Psoas muscle (tissue), 8 donors: ENCODE results near the gene TRPV3. TPM values are rescaled to one million over a fixed set of nuclear protein-coding genes. Genes with fewer than 3 reads are reported as not detected.

Experiments used
- ATAC-seq, 4 donors: fragments of 200-7000 bp; cut with Tn5 transposase; one replicate each; pipeline ENCODE4 v1.9.1; 2020; ENCODE audit warnings: moderate library complexity in 3 of 4, mild to moderate bottlenecking in 2 of 4
- DNase-seq, 2 donors: peaks; one replicate each; pipeline ENCODE4 v3.0.0-alpha.2; 2020
- H3K27ac ChIP-seq: fragments of 200-600 bp; one replicate; pipeline ENCODE4 v1.8.0; 2022
- H3K27me3 ChIP-seq, 3 donors: fragments of 200-600 bp in 1 of 3; one replicate each; pipeline versions ENCODE4 v1.6.1 to v1.8.0; 2013 to 2022; ENCODE audit warnings: low read length in 2 of 3, mild to moderate bottlenecking in 2 of 3, moderate library complexity in 1 of 3; ENCODE audit not compliant: insufficient read depth in 3 of 3
- H3K36me3 ChIP-seq, 2 donors: fragments of 200-600 bp in 1 of 2; one replicate each; pipeline versions ENCODE4 v1.6.1 to v1.8.0; 2013 to 2022; ENCODE audit warnings: low read depth in 1 of 2, mild to moderate bottlenecking in 1 of 2, moderate library complexity in 1 of 2; ENCODE audit not compliant: insufficient read depth in 1 of 2
- H3K4me1 ChIP-seq: fragments of 200-600 bp; one replicate; pipeline ENCODE4 v1.8.0; 2022
- H3K4me3 ChIP-seq: fragments of 200-600 bp; one replicate; pipeline ENCODE4 v1.8.0; 2022; ENCODE audit warnings: mild to moderate bottlenecking
- H3K9me3 ChIP-seq: fragments of 200-600 bp; one replicate; pipeline ENCODE4 v1.8.0; 2022
- WGBS, 3 donors: extraction: QIAGEN DNeasy Blood & Tissue Kit; methylation state at CpG; one replicate each; pipeline versions ENCODE4 v1.1.6 to v1.1.7; 2013; 5-methylcytosine and 5-hydroxymethylcytosine counted together
- intact Hi-C, 2 donors: fragments of 100-400 bp; cut with DNase I; formaldehyde crosslinking; loops; one replicate each; pipeline versions ENCODE4 v1.11.0 to v1.14.2; 2022
- polyA plus RNA-seq, 3 donors: library from polyadenylated mRNA; stranded (reverse); fragments of 200-250 nt; gene quantifications; one replicate each; pipeline ENCODE4 v1.2.3, GENCODE V29; 2013
- total RNA-seq, 4 donors: library from RNA; stranded (reverse); fragmentation: NEBNext Ultra II Directional in 2 of 4; extraction: Animal tissue kit (Norgen Biotek cat#: 25700) in 2 of 4; gene quantifications; one replicate each; pipeline versions ENCODE4 v1.2.1 to v1.2.4, GENCODE V29; 2021 to 2023
- TF ChIP-seq, protein P1 (sequence below): fragments of 200-600 bp; IDR thresholded peaks from one replicate; pipeline ENCODE4 v1.8.0; 2022; ENCODE audit warnings: antibody characterized with exemption
- donor health status: healthy with polysubstance abuse.
- donor health status: DM: no; HTN: no; CAD: no; lungs with moderate emphysema.
- donor health status: Bipolar disorder and iron deficiency.
- donor health status: healthy.
- donor health status: DM: yes; HTN: yes; CAD: no.
- donor health status: DM: no; HTN: no; CAD: no.
- donor health status: DM: no; HTN: no; CAD: no.
- donor health status: DM: yes; HTN: yes; CAD: no.

The TRPV3 gene
- total and polyA plus RNA-seq, 7 donors = 0.32 to 10.1 (median 0.71) TPM

DNA sequence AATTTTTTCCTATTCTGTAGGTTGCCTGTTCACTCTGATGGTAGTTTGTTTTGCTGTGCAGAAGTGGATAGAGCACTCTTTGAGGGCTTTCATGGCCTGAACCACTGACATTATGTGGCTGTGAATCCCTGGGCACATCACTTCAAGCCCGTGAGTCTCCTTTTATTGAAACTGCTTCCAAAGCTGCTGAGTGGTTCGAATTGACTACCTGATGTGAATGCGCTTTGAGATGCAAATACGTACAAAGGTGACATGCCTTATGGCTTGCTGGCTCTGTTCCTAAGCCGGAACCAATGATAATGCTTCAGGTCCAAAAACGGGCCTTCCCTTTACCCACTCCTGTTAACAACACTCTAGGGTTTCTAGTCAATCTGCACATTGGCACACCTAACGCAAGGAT lies 47.5 kb downstream of the TRPV3 start:
- 63 to 68% (median 67%) methylated on average over 7 of the region's 7 CpGs for WGBS, 3 donors
- no peak for ATAC-seq
- H3K9me3 ChIP-seq = no peaks in the 10 kb centered on the region
- intact Hi-C loops = no loop called here
- no peak overlapping the region for H3K27ac ChIP-seq
- TF ChIP-seq, protein P1, sequence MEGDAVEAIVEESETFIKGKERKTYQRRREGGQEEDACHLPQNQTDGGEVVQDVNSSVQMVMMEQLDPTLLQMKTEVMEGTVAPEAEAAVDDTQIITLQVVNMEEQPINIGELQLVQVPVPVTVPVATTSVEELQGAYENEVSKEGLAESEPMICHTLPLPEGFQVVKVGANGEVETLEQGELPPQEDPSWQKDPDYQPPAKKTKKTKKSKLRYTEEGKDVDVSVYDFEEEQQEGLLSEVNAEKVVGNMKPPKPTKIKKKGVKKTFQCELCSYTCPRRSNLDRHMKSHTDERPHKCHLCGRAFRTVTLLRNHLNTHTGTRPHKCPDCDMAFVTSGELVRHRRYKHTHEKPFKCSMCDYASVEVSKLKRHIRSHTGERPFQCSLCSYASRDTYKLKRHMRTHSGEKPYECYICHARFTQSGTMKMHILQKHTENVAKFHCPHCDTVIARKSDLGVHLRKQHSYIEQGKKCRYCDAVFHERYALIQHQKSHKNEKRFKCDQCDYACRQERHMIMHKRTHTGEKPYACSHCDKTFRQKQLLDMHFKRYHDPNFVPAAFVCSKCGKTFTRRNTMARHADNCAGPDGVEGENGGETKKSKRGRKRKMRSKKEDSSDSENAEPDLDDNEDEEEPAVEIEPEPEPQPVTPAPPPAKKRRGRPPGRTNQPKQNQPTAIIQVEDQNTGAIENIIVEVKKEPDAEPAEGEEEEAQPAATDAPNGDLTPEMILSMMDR = no peak
- H3K4me3 ChIP-seq = no peak overlapping the region
- H3K27me3 ChIP-seq = no peaks in the 10 kb centered on the region
- peaks cover 26% of the 10 kb centered on the region for H3K4me1 ChIP-seq
- no peak for DNase-seq
- no peaks in the 10 kb centered on the region for H3K36me3 ChIP-seq

- 81 to 91% (median 90%) methylated on average over 3 of the region's 3 CpGs for WGBS, 3 donors
- Histone ChIP-seq H3K36me3 (no peaks in the 10 kb centered on the region), H3K4me1 (peaks cover 16% of the 10 kb centered on the region), H3K4me3 (no peak overlapping the region), H3K27ac (no peak overlapping the region), H3K27me3 (no peaks in the 10 kb centered on the region), H3K9me3 (no peaks in the 10 kb centered on the region)
- TF ChIP-seq, protein P1 = no peak
- no peak for ATAC-seq
- intact Hi-C loops = no loop called here
- DNase-seq = no peak
Measured at GRCh38 chr17:3507869-3508268, 49.7 kb downstream of the TRPV3 start.

- H3K4me3 ChIP-seq = no peak overlapping the region
- no peaks in the 10 kb centered on the region for H3K36me3 ChIP-seq
- intact Hi-C loops = no loop called here
- DNase-seq (no peak), ATAC-seq (no peak)
- no peaks in the 10 kb centered on the region for H3K27me3 ChIP-seq
- 63 to 81% (median 66%) methylated on average over 1 of the region's 1 CpG for WGBS, 3 donors
- H3K9me3 ChIP-seq = no peaks in the 10 kb centered on the region
- peaks cover 10% of the 10 kb centered on the region for H3K4me1 ChIP-seq
- H3K27ac ChIP-seq = no peak overlapping the region
- TF ChIP-seq, protein P1 = no peak
Measured at GRCh38 chr17:3507071-3507470, 50.5 kb downstream of the TRPV3 start.

DNA sequence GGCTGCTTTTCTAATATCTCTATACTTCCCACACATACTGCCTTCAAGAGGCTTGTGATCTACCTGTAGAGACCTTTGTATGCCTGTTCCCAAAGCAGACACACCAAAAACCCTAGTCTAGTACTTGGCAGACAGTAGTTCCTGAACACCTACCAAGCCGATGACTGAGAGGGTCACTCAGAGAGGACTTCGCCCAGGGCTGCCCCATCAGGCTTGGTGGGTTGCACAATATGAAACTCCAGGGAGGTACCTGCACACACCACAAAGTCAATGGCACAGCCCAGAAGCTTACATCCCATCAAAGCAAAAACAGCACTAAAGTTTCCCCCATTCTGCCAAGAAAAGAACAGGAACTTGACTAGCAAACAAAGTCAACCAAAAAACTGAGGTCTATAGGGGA lies 51.6 kb downstream of the TRPV3 start:
- ATAC-seq = no peak
- Histone ChIP-seq H3K27me3 (no peaks in the 10 kb centered on the region), H3K36me3 (no peaks in the 10 kb centered on the region), H3K4me1 (no peaks in the 10 kb centered on the region), H3K9me3 (no peaks in the 10 kb centered on the region), H3K27ac (no peak overlapping the region), H3K4me3 (no peak overlapping the region)
- DNase-seq = no peak
- TF ChIP-seq, protein P1 = no peak
- intact Hi-C loops = no loop called here
- 93 to 97% (median 96%) methylated on average over 2 of the region's 2 CpGs for WGBS, 3 donors

GRCh38 chr17:3505008-3505407 lies 52.6 kb downstream of the TRPV3 start:
- Histone ChIP-seq H3K27ac (no peak overlapping the region), H3K27me3 (no peaks in the 10 kb centered on the region), H3K4me3 (no peak overlapping the region), H3K4me1 (no peaks in the 10 kb centered on the region), H3K9me3 (no peaks in the 10 kb centered on the region), H3K36me3 (no peaks in the 10 kb centered on the region)
- intact Hi-C loops = no loop called here
- WGBS, 3 donors = 73 to 81% (median 78%) methylated on average over 7 of the region's 7 CpGs
- no peak for DNase-seq
- ATAC-seq = peak in 1 of 4 donors; percentile 62
- TF ChIP-seq, protein P1 = no peak
